NCI-H187 (cell line): Measurements from ENCODE around the gene KRT36.

Experiments
- DNase-seq, 2 experiments: peaks; one replicate each; lab custom pipeline; 2025; lab: John Stamatoyannopoulos, UW

KRT36 gene

DNA sequence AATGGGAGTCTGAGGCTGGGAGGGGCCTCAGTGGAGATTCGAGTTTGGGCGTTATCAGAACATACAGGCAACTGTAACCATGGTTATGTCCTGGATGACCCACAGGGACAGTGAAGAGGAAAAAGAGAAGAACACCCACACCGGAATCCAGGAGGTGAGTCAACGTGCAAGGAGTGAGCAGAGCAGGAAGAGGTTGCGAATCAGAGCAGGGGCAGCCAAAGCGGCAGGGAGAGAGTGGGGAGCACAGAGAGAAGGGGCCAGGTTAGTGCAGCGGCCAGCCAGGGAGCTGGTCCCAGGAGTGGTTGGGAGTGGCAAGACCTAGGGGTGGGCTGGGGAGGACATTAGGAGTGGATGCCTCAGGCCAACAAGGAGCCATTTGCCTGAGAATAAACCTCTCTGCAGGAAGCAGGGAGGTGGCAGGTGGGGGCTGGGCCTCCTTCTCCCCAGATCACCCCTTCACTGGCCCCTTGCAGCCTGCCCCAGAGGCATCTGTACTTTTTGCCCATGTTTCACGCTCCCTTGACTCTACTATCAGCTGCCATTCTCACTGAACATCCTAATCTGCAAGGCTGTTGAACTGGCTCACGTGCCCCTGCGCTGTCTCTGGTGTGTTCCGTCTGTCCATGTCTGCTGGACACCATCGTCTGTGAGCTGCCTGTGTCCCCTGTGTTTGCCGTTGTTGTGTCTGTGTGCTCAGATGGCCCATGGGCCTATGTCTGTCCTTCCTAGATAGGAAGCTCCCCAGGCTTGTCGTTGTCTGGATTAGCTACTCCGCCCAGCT, 10.6 kb upstream of the KRT36 start:
- DNase-seq = no peak

DNA sequence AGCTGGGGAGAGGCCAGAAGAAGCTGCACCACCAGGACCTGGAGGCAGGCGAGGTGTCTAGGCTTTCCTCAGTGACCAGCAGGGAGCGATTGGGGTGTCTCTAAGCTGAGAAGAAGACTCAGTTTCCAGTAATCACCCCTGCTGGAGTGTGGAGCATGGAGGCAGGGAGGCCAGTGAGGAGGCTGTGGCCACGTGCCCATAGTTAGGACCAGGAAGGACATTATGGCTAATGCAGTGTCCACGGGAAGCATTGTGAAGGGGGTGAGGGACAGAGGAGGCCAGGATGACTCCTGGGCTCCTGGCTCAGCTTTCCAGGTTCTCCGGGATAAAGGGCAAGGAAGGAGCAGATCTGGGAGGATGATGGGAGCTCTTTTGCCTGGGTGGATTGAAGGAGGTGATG, 10.0 kb upstream of the KRT36 start:
- no peak for DNase-seq

DNA sequence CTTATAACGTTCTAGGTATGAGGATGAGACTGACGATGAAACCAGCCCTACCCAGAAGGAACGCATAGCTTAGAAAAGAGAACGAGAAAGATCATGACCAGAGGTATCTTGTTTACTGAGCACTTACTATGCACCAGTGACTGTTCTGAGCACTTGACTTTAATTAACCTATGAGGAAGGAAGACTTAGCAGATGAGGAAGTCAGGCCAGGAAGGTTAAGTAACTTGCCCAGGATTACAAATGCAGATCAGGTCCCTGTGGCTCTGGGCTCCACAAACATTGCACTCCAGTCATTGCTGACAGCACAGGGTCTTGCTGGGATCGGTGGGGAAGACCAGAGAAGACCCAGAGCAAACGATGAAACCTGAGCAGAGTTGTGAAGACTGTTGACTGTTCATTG, 8.6 kb upstream of the KRT36 start:
- no peak for DNase-seq

GRCh38 chr17:41496803-41497484, 7.2 kb upstream of the KRT36 start:
- peak in 1 of 2 experiments; percentile 27 for DNase-seq

- no peak for DNase-seq
Measured at GRCh38 chr17:41494524-41494923, 4.8 kb upstream of the KRT36 start.

GRCh38 chr17:41492771-41493170, 3.1 kb upstream of the KRT36 start:
- no peak for DNase-seq

DNA sequence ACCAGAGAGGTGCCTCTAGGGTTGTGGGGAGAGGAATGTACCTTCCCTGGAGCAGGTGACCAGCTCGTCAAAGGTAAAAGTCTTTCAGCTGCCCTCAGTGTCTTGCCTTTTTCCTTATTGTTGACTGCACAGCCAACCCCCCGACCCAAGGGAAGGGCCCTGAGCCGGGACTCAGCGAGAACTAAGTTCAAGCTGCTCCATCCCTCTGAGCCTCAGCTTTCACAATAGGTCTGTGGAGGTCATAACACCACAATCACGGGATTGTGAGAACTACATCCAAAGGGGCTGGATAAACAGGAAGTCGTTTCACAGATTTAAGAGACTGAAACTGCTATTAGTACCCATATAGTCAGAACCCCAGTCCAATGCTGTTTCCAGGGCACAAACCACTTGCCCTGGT, 2.6 kb upstream of the KRT36 start:
- DNase-seq = no peak

- no peak for DNase-seq
Measured at GRCh38 chr17:41491476-41491875, 1.8 kb upstream of the KRT36 start.

DNA sequence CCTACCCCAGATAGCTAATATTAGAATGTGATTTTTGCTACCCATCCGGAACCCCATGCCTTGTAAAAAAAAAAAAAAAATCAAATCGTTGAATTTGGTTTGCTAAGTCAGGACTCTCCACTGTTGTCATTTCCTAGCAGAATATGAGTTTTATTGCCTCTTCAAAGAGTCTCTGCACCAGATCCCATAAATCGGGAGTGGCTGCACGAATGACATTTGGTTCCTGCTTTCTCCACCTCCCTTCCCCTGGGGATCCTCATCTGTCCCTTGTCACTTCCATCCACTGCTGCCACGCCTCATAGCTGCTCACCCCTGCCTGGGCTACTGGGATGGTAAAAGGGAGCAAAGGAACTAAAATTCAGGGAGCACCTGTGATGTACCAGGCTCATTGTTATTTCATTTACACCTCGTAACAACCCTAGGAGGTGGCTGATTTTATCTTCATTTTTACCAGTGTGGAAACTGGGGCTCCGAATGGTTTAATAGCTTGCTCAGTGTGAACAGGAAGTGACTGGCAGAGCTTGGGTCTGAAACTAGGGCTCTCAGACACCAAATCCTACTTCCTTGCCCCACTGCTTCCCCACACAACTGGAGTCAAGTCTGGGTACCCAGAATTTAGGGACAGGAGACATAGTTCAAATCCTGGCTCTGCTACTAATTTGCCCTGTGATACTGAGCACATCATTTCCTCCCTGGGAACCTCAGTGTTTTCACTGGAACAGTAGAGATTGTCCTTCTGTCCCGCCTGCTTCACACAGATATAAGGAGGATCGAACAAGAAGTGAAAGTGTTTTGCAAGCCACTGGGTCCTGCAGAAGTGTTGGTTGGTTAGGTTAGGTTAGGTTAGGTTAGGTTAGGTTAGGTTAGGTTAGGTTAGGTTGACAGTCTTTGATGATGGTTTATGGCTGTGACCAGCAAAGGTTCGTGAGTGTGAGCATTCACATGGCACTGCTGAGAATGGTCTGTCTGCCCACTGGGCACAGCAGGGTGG, 585 bp upstream of the KRT36 start:
- DNase-seq = peak; percentile 5 to 14

DNA sequence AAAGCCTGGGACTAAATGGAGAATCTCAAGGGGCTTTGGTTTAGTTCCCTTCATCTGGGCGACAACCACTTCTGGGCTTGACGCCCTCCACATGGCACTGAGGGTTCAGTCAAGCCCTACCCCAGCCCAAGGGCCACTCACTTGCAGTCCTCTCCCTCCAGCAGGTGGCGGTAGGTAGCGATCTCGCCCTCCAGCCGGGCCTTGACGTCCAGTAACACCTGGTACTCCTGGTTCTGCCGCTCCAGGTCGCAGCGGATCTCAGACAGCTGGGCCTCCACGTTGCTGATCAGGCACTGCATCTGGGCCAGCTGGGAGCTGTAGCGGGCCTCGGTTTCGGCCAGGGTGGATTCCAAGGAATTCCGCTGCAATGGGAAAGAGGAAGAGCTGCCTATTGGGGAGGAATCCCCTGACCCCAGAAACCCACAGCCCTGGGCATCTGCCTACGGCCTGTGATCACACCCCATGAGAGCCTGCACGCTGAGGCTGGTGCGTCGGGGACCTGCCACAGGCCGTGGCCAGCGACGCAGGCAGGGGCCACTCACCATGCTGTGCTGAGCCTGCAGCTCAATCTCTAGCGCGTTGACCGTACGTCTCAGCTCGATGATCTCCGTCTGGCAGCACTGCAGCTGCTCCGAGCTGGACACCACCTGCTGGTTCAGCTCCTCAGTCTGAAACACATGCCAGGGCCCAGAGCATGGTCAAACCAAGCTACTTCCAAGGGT, 2.7 kb downstream of the KRT36 start:
- no peak for DNase-seq

GRCh38 chr17:41486316-41486715, 3.4 kb downstream of the KRT36 start:
- DNase-seq = no peak

- no peak for DNase-seq
Measured at GRCh38 chr17:41484920-41485904, 4.5 kb downstream of the KRT36 start.

DNA sequence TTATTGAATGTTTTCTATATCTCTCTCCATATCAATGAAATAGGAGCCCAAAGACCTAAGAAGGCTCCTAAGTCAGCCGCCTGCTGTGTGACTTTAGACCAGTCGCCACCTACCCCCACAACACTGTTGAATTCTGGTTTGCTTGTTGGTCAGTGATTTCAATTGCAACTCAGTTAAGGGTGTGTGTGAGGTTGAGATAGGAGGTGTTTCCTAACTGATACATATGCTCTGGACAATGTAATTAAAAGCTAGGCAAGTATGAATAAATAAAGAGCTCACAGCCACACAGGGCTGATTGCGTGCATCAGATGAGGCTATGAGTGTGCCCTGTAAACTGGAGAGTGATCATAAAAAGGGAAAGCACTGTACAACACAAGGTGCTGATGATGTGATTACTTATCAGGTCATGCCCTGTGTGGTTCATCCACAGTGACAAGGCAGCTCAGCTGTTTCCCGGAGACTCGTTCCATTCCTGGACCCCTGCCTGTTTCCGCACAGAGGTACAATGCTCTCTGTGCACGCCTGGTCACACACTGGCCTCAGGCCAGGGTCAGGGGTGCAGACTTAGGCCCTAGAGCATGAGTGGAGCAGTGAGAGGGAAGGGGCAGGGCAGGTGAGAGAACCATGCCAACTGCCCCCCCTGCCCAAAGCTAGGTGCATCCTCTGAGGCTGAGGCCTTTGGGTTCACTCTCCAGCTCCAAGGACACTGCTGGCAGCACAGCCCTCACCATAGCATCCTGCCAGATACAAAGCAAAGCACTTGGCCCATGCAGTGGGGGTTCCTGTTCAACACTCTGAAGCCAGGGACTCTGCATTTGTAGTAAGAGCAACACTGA, 5.5 kb downstream of the KRT36 start:
- no peak for DNase-seq

- DNase-seq = no peak
Measured at GRCh38 chr17:41483531-41483930, 6.2 kb downstream of the KRT36 start.

- DNase-seq = no peak
Measured at GRCh38 chr17:41481036-41481435, 8.7 kb downstream of the KRT36 start, which contains the start of gene KRT35. TSS of gene KRT35 (minus strand) at chr17:41481151. CDS start at chr17:41481097, 54 bp downstream.

- no peak for DNase-seq
Measured at GRCh38 chr17:41480581-41480980, 9.1 kb downstream of the KRT36 start.

DNA sequence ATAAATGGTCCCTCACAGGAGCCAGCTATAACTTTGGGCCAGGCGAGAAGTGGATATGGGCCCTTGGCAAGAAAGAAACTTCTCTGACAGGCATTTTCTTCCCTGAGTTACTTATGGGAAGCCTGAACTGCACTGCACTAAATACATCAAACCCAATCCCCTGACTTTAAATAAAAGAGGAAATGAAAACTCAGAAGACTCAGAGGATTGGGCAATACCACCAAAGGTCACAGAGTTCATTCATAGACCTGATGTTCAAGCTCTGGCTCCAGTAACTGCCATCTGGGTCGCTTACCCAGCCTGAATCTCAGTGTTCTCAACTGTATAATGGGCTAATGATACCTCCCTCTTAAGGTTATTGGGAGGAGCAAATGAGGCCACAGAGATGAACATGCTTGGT, 9.6 kb downstream of the KRT36 start:
- no peak for DNase-seq

- no peak for DNase-seq
Measured at GRCh38 chr17:41478237-41478636, 11.5 kb downstream of the KRT36 start.
